CD1c-positive myeloid dendritic cell (primary cell): Measurements from ENCODE around the gene GPR35.

ENCODE experiments used
- DNase-seq: peaks from one replicate; pipeline ENCODE4 v3.0.0-alpha.2; 2016; ENCODE audit errors: extremely low spot score

Gene GPR35

GRCh38 chr2:240589375-240589774 lies 35.9 kb upstream of the GPR35 start:
- no peak for DNase-seq

- DNase-seq, result no peak
Measured at GRCh38 chr2:240589850-240590525, 35.3 kb upstream of the GPR35 start.

- DNase-seq, result no peak
Measured at GRCh38 chr2:240590681-240591111, 34.6 kb upstream of the GPR35 start.

- no peak for DNase-seq
Measured at GRCh38 chr2:240591226-240591625, 34.1 kb upstream of the GPR35 start.

- DNase-seq, result no peak
Measured at GRCh38 chr2:240591784-240592183, 33.5 kb upstream of the GPR35 start.

- DNase-seq, result no peak
Measured at GRCh38 chr2:240593026-240593702, 32.1 kb upstream of the GPR35 start.

- DNase-seq, result no peak
Measured at GRCh38 chr2:240593703-240594451, 31.4 kb upstream of the GPR35 start.

GRCh38 chr2:240594511-240595380 lies 30.5 kb upstream of the GPR35 start:
- DNase-seq, result no peak

GRCh38 chr2:240595381-240596079 lies 29.8 kb upstream of the GPR35 start:
- DNase-seq, result peak; percentile 49

GRCh38 chr2:240596080-240596460 lies 29.2 kb upstream of the GPR35 start:
- DNase-seq, result no peak

- DNase-seq, result no peak
Measured at GRCh38 chr2:240596491-240596931, 28.8 kb upstream of the GPR35 start.

- DNase-seq, result no peak
Measured at GRCh38 chr2:240597054-240597418, 28.2 kb upstream of the GPR35 start.

- DNase-seq, result no peak
Measured at GRCh38 chr2:240597419-240598181, 27.7 kb upstream of the GPR35 start.

- DNase-seq, result no peak
Measured at GRCh38 chr2:240598311-240598911, 26.9 kb upstream of the GPR35 start.

GRCh38 chr2:240599141-240599583 lies 26.1 kb upstream of the GPR35 start:
- no peak for DNase-seq

- no peak for DNase-seq
Measured at GRCh38 chr2:240600451-240600961, 24.8 kb upstream of the GPR35 start.

- no peak for DNase-seq
Measured at GRCh38 chr2:240601061-240601830, 24.0 kb upstream of the GPR35 start.

- DNase-seq, result no peak
Measured at GRCh38 chr2:240601831-240602160, 23.5 kb upstream of the GPR35 start.
